Motor neuron (in vitro differentiated cells): ENCODE measurements around the gene CBY2. TPM values are rescaled to one million over a fixed set of nuclear protein-coding genes. Genes with fewer than 3 reads are reported as not detected.
A peak's percentile ranks its signal among the peaks of the same experiment; 100 is the strongest.
"Not testable (repeated sequence)": the region's sequence is repeated elsewhere in the genome, so short reads cannot be mapped to it uniquely, and the experiment has no call there.

ENCODE experiments used
- ATAC-seq, 8 experiments: fragments of 200-7000 bp; cut with Tn5 transposase; replicated peaks in 6 of 8; 2 replicates each; pipeline ENCODE4 v1.8.0; 2021; ENCODE audit warnings: mild to moderate bottlenecking in 8 of 8, moderate library complexity in 8 of 8
- H3K27ac ChIP-seq, 2 donors: fragments of 250-450 bp; sonication (Bioruptor Pico); 2 replicates each; pipeline ENCODE4 v1.9.0; 2021; ENCODE audit warnings: antibody characterized with exemption in 2 of 2, mild to moderate bottlenecking in 2 of 2, moderate library complexity in 1 of 2
- H3K4me1 ChIP-seq, 2 donors: fragments of 250-450 bp; sonication (Bioruptor Pico); replicated peaks in 1 of 2; 2 replicates each; pipeline ENCODE4 v1.6.1; 2021; ENCODE audit warnings: antibody characterized with exemption in 2 of 2, mild to moderate bottlenecking in 2 of 2, moderate library complexity in 1 of 2
- H3K4me3 ChIP-seq, 5 donors: fragments of 250-450 bp; sonication (Bioruptor Pico); 2 replicates each; pipeline ENCODE4 v1.9.0; 2021; ENCODE audit warnings: antibody characterized with exemption in 5 of 5, mild to moderate bottlenecking in 5 of 5, moderate library complexity in 4 of 5
- WGBS, 10 experiments: fragments of 450-650 bp; shearing (Covaris generic); methylation state at CpG; one replicate each; pipeline ENCODE4 v1.0.0; 2022; 5-methylcytosine and 5-hydroxymethylcytosine counted together
- in situ Hi-C, 9 experiments: fragments of 400-800 bp; cut with MboI; loops; one replicate each; pipeline ENCODE4 v1.15.0; 2021; ENCODE audit warnings: low sequenced_read_pairs in 9 of 9, low pct_unique_long_range_greater_than_20kb in 2 of 9; ENCODE audit not compliant: unreplicated experiment in 9 of 9
- total RNA-seq, 8 experiments: library from RNA; unstranded; fragments of 300-600 nt; gene quantifications; 2 replicates each; pipeline versions ENCODE4 v1.2.3 to v1.2.4, GENCODE V29; 2022

Gene CBY2, protein sequence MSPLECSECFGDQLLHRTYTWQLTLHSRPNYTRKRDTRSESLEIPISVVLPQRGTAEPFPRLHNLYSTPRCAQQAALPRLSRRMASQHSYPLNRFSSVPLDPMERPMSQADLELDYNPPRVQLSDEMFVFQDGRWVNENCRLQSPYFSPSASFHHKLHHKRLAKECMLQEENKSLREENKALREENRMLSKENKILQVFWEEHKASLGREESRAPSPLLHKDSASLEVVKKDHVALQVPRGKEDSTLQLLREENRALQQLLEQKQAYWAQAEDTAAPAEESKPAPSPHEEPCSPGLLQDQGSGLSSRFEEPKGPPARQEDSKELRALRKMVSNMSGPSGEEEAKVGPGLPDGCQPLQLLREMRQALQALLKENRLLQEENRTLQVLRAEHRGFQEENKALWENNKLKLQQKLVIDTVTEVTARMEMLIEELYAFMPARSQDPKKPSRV
- total RNA-seq: under 1 TPM in 3 of 8 experiments, not detected in 5; 0.18 to 0.52 (median 0.49) TPM

GRCh38 chr13:45702088-45702487 lies at the start of gene CBY2:
CBY2 (plus strand) TSS chr13:45702320; CDS start chr13:45702391, 71 bp downstream.
- Histone ChIP-seq H3K27ac (no peak within 1 kb of the TSS), H3K4me3 (no peak within 1 kb of the TSS), H3K4me1 (peaks cover 12 to 15% of the 10 kb centered on the region in 2 donors)
- in situ Hi-C loops: no loop called here
- WGBS, 10 experiments: 0 to 83% (median 71%) methylated on average over 1 of the region's 1 CpG; no CpG with 5 or more reads in 5 of the 10 experiments
- ATAC-seq: no peak

DNA sequence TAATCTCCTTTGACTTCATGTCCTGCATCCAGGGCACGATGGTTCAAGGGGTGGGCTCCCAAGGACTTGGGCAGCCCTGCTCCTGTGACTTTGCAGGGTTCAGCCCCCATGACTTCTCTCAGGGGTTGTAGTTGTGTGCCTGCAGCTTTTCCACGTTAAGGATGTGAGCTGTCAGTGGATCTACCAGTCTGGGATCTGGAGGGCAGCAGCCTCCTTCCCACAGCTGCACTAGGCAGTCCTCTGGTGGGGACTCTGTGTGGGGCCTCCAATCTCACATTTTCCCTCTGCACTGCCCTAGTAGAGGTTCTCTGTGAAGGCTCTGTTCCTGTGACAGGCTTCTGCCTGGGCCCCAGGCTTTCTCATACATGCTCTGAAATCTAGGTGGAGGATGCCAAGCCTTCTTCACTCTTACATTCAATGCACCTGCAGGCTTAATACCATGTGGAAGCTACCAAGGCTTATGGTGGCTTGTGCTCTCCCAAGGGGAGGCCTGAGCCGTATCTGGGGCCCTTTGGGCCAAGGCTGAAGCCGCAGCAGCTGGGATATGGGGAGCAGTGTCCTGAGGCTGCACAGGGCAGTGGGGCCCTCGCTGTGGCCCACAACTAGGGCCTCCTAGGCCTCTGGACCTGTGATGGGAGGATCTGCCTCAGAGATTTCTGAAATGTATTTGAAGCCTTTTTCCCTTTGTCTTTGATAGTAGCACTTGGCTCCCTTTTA lies 47.3 kb upstream of the CBY2 start:
- in situ Hi-C loops: no loop called here
- no peak overlapping the region for H3K4me3 ChIP-seq
- WGBS, 10 experiments: 10 to 100% (median 76%) methylated on average over 1 to 4 of the region's 5 CpGs; no CpG with 5 or more reads in 2 of the 10 experiments

DNA sequence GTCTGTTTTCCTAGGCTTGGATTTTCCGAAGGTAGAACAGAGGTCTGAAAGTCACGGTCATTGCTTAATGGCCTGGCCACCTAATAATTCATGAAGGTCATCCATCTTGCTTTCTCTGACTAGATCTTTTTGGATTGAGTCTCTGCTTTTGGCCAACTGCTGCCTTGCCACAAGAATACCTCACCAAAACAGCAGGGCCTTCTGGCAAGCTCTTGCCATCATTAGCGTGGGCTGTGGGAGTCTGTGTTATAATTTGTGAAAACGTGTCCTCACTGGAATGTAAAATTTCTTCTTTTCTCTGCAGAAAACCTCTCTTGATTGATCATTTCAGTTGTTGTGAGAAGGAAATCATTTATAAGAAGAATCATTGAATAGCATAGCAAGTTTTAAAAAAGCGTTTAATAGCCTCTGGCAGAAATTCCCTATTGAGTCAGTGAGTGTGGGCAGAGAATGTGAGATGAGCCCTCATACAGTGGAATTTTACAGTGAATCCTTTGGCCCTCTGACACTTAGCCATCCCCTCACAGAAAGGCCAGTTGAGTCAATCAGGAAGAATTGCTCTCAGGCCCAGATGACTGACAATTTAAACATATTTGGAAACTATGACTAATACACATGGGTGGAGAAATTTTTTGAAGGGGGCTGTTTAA lies 43.4 kb upstream of the CBY2 start:
- no peak overlapping the region for H3K4me3 ChIP-seq
- peaks cover 0 to 2% of the 10 kb centered on the region in 2 donors for H3K4me1 ChIP-seq
- H3K27ac ChIP-seq: no peak overlapping the region
- in situ Hi-C loops: no loop called here
- ATAC-seq: no peak
- 20 to 100% (median 89%) methylated on average over 1 to 5 of the region's 5 CpGs; no CpG with 5 or more reads in 1 of the 10 experiments for WGBS, 10 experiments

More for the DNA sequence above, 47.3 kb upstream of the CBY2 start:
- Histone ChIP-seq H3K4me1 (no peaks in the 10 kb centered on the region), H3K27ac (no peak overlapping the region)
- no peak for ATAC-seq

GRCh38 chr13:45659536-45659935 lies 42.6 kb upstream of the CBY2 start:
- ATAC-seq: no peak
- 17 to 100% (median 78%) methylated on average over 1 to 3 of the region's 3 CpGs; no CpG with 5 or more reads in 2 of the 10 experiments for WGBS, 10 experiments

GRCh38 chr13:45660458-45660857 lies 41.7 kb upstream of the CBY2 start:
- 20 to 75% (median 44%) methylated on average over 1 of the region's 1 CpG; no CpG with 5 or more reads in 7 of the 10 experiments for WGBS, 10 experiments
- H3K27ac ChIP-seq, ATAC-seq, in situ Hi-C loops, H3K4me3 ChIP-seq, H3K4me1 ChIP-seq: not testable (repeated sequence)

More at GRCh38 chr13:45659536-45659935, 42.6 kb upstream of the CBY2 start:
- no peak overlapping the region for H3K4me3 ChIP-seq
- H3K27ac ChIP-seq: no peak overlapping the region
- peaks cover 0 to 2% of the 10 kb centered on the region in 2 donors for H3K4me1 ChIP-seq
- in situ Hi-C loops: no loop called here

- WGBS, 10 experiments: 0 to 100% (median 50%) methylated on average over 1 of the region's 1 CpG; no CpG with 5 or more reads in 2 of the 10 experiments
- Histone ChIP-seq H3K4me3 (no peak overlapping the region), H3K27ac (no peak overlapping the region), H3K4me1 (peaks cover 0 to 2% of the 10 kb centered on the region in 2 donors)
- in situ Hi-C loops: no loop called here
- ATAC-seq: peak in 1 of 8 experiments; percentile 32
Observed at GRCh38 chr13:45662162-45662561, 40.0 kb upstream of the CBY2 start.

- ATAC-seq, in situ Hi-C loops, H3K4me1 ChIP-seq, H3K27ac ChIP-seq, H3K4me3 ChIP-seq: not testable (repeated sequence)
- WGBS, 10 experiments: 40% methylated on average over 1 of the region's 1 CpG; no CpG with 5 or more reads in 9 of the 10 experiments
Observed at GRCh38 chr13:45662903-45663302, 39.2 kb upstream of the CBY2 start.

- ATAC-seq, H3K4me3 ChIP-seq, in situ Hi-C loops: not testable (repeated sequence)
- WGBS, 10 experiments: no CpG with 5 or more reads among the region's 14 CpGs
- peaks cover 13 to 14% of the 10 kb centered on the region in 2 donors for H3K4me1 ChIP-seq
- H3K27ac ChIP-seq: peak overlapping the region; percentile 24 to 40
Observed at GRCh38 chr13:45669626-45670025, 32.5 kb upstream of the CBY2 start.

DNA sequence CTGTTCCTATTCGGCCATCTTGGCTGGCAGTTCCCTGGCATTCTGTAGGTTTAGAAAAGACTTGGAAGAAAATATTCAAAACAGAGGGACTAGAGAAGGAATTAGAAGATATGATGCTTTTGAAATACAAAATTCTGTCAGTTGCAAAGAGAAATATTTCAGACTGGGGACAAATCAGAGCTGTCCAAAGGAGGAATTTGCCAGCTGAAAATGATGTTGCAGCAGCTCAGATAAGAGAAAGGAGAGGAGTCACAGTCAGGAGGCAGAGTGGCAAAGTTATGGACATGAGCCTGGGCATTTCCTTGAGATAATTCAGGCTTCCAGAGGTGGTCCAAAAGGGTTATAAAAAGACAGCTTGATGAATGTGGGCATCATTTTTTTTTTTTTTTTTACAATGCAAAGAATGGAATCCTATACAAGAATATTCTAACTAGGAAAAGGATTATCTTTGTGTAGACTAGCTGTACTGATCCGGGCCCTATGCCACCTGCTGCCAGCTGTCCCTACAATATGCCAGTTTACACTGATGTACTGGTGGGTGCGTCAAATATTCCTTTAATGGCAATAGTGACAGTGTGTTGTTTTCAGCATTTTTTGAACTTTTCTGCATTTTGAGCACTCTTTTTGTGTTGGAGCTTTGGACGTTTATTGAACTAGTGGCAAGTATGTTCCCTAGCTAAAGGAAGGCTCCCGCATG lies 31.8 kb upstream of the CBY2 start:
- ATAC-seq: no peak
- Histone ChIP-seq H3K27ac (peak overlapping the region in 1 of 2 donors; percentile 40), H3K4me3 (no peak overlapping the region), H3K4me1 (peaks cover 13 to 14% of the 10 kb centered on the region in 2 donors)
- in situ Hi-C loops: no loop called here
- WGBS, 10 experiments: 74 to 100% (median 94%) methylated on average over 1 to 4 of the region's 5 CpGs

- 0 to 40% (median 6%) methylated on average over 1 of the region's 1 CpG; no CpG with 5 or more reads in 6 of the 10 experiments for WGBS, 10 experiments
- ATAC-seq: peak in 1 of 8 experiments; percentile 43
- in situ Hi-C loops: no loop called here
- Histone ChIP-seq H3K27ac (no peak overlapping the region), H3K4me3 (no peak overlapping the region), H3K4me1 (peaks cover 5 to 13% of the 10 kb centered on the region in 2 donors)
Observed at GRCh38 chr13:45674908-45675307, 27.2 kb upstream of the CBY2 start.

- ATAC-seq: no peak
- Histone ChIP-seq H3K4me1 (peaks cover 6 to 41% of the 10 kb centered on the region in 2 donors), H3K4me3 (no peak overlapping the region), H3K27ac (no peak overlapping the region)
- in situ Hi-C loops: no loop called here
Observed at GRCh38 chr13:45678282-45678681, 23.8 kb upstream of the CBY2 start.

GRCh38 chr13:45681113-45681512 lies 21.0 kb upstream of the CBY2 start:
- Histone ChIP-seq H3K27ac (peak overlapping the region in 1 of 2 donors; percentile 76), H3K4me3 (no peak overlapping the region), H3K4me1 (peaks cover 6 to 50% of the 10 kb centered on the region in 2 donors)
- in situ Hi-C loops: no loop called here
- 13 to 63% (median 24%) methylated on average over 3 to 6 of the region's 6 CpGs; no CpG with 5 or more reads in 3 of the 10 experiments for whole genome bisulfite sequencing, 10 experiments
- ATAC-seq: peak in 5 of 8 experiments; percentile 94 to 98 (median 96)
